Neural cell (in vitro differentiated cells): ENCODE measurements around the gene SMIM1.

Experiments used
- MXI1 ChIP-seq: fragments of 450-650 bp; conservative IDR thresholded peaks from 2 replicates; pipeline ENCODE4 v1.6.1; 2014; ENCODE audit warnings: antibody characterized with exemption, mild to moderate bottlenecking; ENCODE audit not compliant: poor library complexity, severe bottlenecking
- POLR2AphosphoS5 ChIP-seq: IDR thresholded peaks from 2 replicates; pipeline ENCODE4 v1.6.1; 2012
- REST ChIP-seq: IDR thresholded peaks from 2 replicates; pipeline ENCODE4 v1.6.1; 2012; ENCODE audit warnings: borderline replicate concordance
- TF ChIP-seq, protein P1 (sequence below): fragments of 450-650 bp; IDR thresholded peaks from 2 replicates; pipeline ENCODE4 v1.5.1; 2014; ENCODE audit warnings: antibody characterized with exemption, mild to moderate bottlenecking, moderate library complexity; ENCODE audit not compliant: poor library complexity, severe bottlenecking

DNA sequence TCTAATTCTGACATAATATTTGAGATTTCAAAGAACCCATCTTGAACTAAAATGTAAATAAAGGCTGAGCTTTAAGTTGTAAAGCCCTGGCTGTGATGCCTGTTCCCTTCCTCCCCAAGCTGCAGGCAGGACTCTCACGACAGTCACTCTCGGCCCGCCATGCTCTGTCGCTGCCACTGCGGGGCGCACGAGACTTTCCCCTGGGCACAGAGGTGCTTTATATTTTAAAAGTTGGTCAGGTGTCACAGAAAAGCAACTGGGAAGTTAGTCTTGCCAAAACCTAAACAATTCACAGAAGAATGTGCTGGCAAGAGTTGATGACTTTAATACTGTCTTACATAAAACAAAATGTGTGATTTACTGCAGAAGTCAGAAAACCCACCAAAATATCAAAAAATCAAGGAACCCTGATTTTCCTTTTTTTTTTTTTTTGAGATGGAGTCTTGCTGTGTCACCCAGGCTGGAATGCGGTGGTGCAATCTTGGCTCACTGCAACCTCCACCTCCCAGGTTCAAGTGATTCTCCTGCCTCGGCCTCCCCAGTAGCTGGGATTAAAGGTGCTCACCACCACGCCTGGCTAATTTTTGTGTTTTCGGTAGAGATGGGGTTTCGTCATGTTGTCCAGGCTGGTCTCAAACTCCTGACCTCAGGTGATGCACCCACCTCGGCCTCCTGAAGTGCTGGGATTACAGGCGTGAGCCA is 13.1 kb downstream of the SMIM1 start:
- TF ChIP-seq MXI1 (no peak), REST (no peak), POLR2AphosphoS5 (no peak)
- TF ChIP-seq, protein P1, sequence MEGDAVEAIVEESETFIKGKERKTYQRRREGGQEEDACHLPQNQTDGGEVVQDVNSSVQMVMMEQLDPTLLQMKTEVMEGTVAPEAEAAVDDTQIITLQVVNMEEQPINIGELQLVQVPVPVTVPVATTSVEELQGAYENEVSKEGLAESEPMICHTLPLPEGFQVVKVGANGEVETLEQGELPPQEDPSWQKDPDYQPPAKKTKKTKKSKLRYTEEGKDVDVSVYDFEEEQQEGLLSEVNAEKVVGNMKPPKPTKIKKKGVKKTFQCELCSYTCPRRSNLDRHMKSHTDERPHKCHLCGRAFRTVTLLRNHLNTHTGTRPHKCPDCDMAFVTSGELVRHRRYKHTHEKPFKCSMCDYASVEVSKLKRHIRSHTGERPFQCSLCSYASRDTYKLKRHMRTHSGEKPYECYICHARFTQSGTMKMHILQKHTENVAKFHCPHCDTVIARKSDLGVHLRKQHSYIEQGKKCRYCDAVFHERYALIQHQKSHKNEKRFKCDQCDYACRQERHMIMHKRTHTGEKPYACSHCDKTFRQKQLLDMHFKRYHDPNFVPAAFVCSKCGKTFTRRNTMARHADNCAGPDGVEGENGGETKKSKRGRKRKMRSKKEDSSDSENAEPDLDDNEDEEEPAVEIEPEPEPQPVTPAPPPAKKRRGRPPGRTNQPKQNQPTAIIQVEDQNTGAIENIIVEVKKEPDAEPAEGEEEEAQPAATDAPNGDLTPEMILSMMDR, result no peak
